ENCODE results near the gene DBNDD1.

DNA sequence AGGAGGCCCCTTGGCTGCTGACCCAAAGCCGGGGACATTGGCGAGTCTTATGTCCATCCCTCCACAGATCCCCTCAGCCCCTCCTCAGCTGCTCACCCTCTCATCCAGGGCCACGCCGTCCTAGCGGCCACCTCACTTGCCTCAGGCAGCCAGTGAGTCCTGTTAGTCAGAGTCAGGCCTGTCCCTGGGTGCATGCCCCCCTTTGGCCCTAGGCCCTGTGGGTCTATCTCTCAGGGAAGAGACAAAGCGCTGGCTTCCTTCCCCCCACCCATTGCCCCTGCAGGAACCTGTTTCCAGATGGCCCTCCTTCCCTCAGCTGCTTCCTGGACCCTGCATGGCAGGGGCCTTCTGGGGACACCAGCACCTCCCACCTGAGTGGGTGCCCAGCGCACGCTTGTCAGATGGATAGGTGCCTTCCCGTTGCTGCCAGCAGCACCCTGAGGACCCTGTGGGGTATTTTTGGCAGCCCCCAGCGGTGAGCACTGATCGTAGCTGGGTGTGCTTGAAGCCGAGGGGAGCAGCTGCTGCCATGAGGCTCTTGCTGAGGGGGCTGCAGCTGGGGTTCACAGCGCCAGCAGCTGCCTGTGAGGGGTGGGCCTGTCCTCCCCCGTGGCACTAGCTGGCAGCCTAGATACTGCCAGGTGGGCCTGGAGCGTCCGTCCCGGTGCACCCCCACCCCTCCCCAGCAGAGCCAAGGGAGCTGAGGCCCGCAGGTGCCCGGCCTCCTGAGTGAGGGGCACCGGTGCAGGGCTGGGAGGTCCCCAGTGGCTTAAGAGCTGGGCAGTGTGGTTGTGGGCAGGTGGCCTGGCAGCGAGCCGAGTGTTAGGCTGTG lies 8.4 kb downstream of the DBNDD1 start:
- TF ChIP-seq CTCF (IDR thresholded peaks at IDR 0.05) (no peak), REST (IDR thresholded peaks at IDR 0.05; ENCODE audit: insufficient read depth in 1 of 2, low read depth in 2 of 2, low read length in 1 of 2) (no peak)

All from Panc1 (cell line).